CD14-positive monocyte (primary cell): ENCODE data around the gene ZNF844. TPM values are rescaled to one million over a fixed set of nuclear protein-coding genes. Genes with fewer than 3 reads are reported as not detected.

Experiments
- DNase-seq, 3 donors: peaks; one replicate each; pipeline ENCODE4 v3.0.0-alpha.2; 2011 to 2022
- H2AFZ ChIP-seq: 2 replicates; pipeline ENCODE4 v1.6.0; 2012; ENCODE audit warnings: mild to moderate bottlenecking, low read depth, low read length, inconsistent platforms; ENCODE audit not compliant: insufficient read depth, poor library complexity, severe bottlenecking
- H3K27ac ChIP-seq, 2 donors: 1 replicate in 1 of 2; 2 replicates in 1 of 2; pipeline ENCODE4 v1.5.1; 2012 to 2013; ENCODE audit warnings: low read length in 2 of 2, control low read depth in 1 of 2, inconsistent platforms in 1 of 2, low read depth in 1 of 2, mild to moderate bottlenecking in 1 of 2
- H3K27me3 ChIP-seq, 2 donors: one replicate each; pipeline versions ENCODE4 v1.6.0 to v1.6.1; 2011 to 2013; ENCODE audit warnings: low read length in 2 of 2; ENCODE audit not compliant: control insufficient read depth in 2 of 2, insufficient read depth in 2 of 2
- H3K36me3 ChIP-seq, 2 donors: replicated peaks in 1 of 2; 1 replicate in 1 of 2; 2 replicates in 1 of 2; pipeline versions ENCODE4 v1.5.1 to v1.6.1; 2012 to 2013; ENCODE audit warnings: low read length in 2 of 2, control low read depth in 1 of 2, inconsistent platforms in 1 of 2, mild to moderate bottlenecking in 1 of 2; ENCODE audit not compliant: insufficient read depth in 2 of 2, control insufficient read depth in 1 of 2
- H3K4me1 ChIP-seq, 2 donors: 1 replicate in 1 of 2; 2 replicates in 1 of 2; pipeline versions ENCODE4 v1.5.1 to v1.6.1; 2012 to 2013; ENCODE audit warnings: low read length in 2 of 2, control low read depth in 1 of 2, inconsistent platforms in 1 of 2, mild to moderate bottlenecking in 1 of 2, moderate library complexity in 1 of 2; ENCODE audit not compliant: insufficient read depth in 2 of 2, control insufficient read depth in 1 of 2
- H3K4me2 ChIP-seq: replicated peaks from 2 replicates; pipeline ENCODE3; 2012; ENCODE audit warnings: low read length, moderate library complexity, mild to moderate bottlenecking; ENCODE audit not compliant: poor library complexity, severe bottlenecking; ENCODE audit errors: extremely low read depth
- H3K4me3 ChIP-seq, 3 experiments: fragments of 200-600 bp in 1 of 3; sonication (generic) in 1 of 3; replicated peaks in 1 of 3; 1 replicate in 2 of 3; 2 replicates in 1 of 3; pipeline ENCODE4 v1.5.1; 2011 to 2013; ENCODE audit warnings: low read length in 3 of 3, mild to moderate bottlenecking in 3 of 3, control low read depth in 2 of 3, low read depth in 2 of 3, inconsistent platforms in 1 of 3, moderate library complexity in 1 of 3
- H3K79me2 ChIP-seq: 2 replicates; pipeline ENCODE4 v1.6.0; 2012; ENCODE audit warnings: mild to moderate bottlenecking, control low read depth, inconsistent platforms, low read length, moderate library complexity; ENCODE audit not compliant: insufficient read depth
- H3K9ac ChIP-seq: 2 replicates; pipeline ENCODE4 v1.6.0; 2017; ENCODE audit warnings: low read length, mild to moderate bottlenecking; ENCODE audit not compliant: insufficient read depth, poor library complexity, severe bottlenecking
- H3K9me3 ChIP-seq, 2 donors: replicated peaks in 1 of 2; 1 replicate in 1 of 2; 2 replicates in 1 of 2; pipeline versions ENCODE4 v1.5.1 to v1.6.1; 2012 to 2013; ENCODE audit warnings: low read length in 2 of 2, control low read depth in 1 of 2; ENCODE audit not compliant: control insufficient read depth in 1 of 2, insufficient read depth in 1 of 2
- H4K20me1 ChIP-seq: 2 replicates; pipeline ENCODE4 v1.6.0; 2012; ENCODE audit warnings: mild to moderate bottlenecking, low read length, control low read depth, moderate library complexity; ENCODE audit not compliant: insufficient read depth
- H3K27ac Mint-ChIP-seq, 7 donors: one replicate each; pipeline ENCODE4 v1.8.0; 2020; ENCODE audit warnings: mild to moderate bottlenecking in 7 of 7, mixed read lengths in 7 of 7, moderate library complexity in 6 of 7, inconsistent platforms in 2 of 7
- H3K27me3 Mint-ChIP-seq, 3 donors: one replicate each; pipeline ENCODE4 v1.8.0; 2021 to 2022; ENCODE audit warnings: low read depth in 3 of 3, mild to moderate bottlenecking in 3 of 3, mixed read lengths in 3 of 3, moderate library complexity in 3 of 3, inconsistent platforms in 1 of 3
- H3K36me3 Mint-ChIP-seq, 2 donors: one replicate each; pipeline ENCODE4 v1.8.0; 2020; ENCODE audit warnings: mixed read lengths in 2 of 2, inconsistent platforms in 1 of 2, mild to moderate bottlenecking in 1 of 2
- H3K4me1 Mint-ChIP-seq: one replicate; pipeline ENCODE4 v1.8.0; 2020; ENCODE audit warnings: mild to moderate bottlenecking, mixed read lengths
- H3K4me3 Mint-ChIP-seq, 2 donors: one replicate each; pipeline ENCODE4 v1.8.0; 2020; ENCODE audit warnings: mild to moderate bottlenecking in 2 of 2, mixed read lengths in 2 of 2, moderate library complexity in 1 of 2
- H3K9me3 Mint-ChIP-seq, 7 donors: one replicate each; pipeline ENCODE4 v1.8.0; 2020 to 2022; ENCODE audit warnings: mixed read lengths in 7 of 7, mild to moderate bottlenecking in 6 of 7, moderate library complexity in 6 of 7, inconsistent platforms in 2 of 7
- WGBS: methylation state at CpG from one replicate; pipeline ENCODE4 v1.1.5; 2013; ENCODE audit warnings: missing lambda C conversion rate; ENCODE audit not compliant: insufficient coverage; 5-methylcytosine and 5-hydroxymethylcytosine counted together
- intact Hi-C, 2 donors: fragments of 100-400 bp; cut with micrococcal nuclease; formaldehyde crosslinking; loops; one replicate each; pipeline versions ENCODE4 v1.15.0 to v1.15.1; 2023
- polyA minus RNA-seq: library from RNA; depleted of rRNA, polyadenylated mRNA; stranded (reverse); fragments of >200 nt; gene quantifications from 2 replicates; pipeline ENCODE4 v1.2.3, GENCODE V29; 2012
- polyA plus RNA-seq, 3 donors: library from polyadenylated mRNA; depleted of rRNA in 1 of 3; unstranded in 2 of 3; stranded (reverse) in 1 of 3; fragments of 300-500 nt in 2 of 3; fragments of >200 nt in 1 of 3; fragmentation: Illumina TruSeq in 2 of 3; gene quantifications; 1 replicate in 2 of 3; 2 replicates in 1 of 3; pipeline ENCODE4 v1.2.3, GENCODE V29; 2012 to 2021
- total RNA-seq, 12 experiments: library from RNA in 1 of 12; stranded (reverse) in 1 of 12; fragments of 120-200 nt in 1 of 12; gene quantifications; one replicate each; pipeline ENCODE4 v1.2.4 and lab custom pipeline; 2013 to 2026; ENCODE audit warnings: mixed read lengths in 6 of 12, inconsistent platforms in 1 of 12
- TF ChIP-seq, protein P1 (sequence below): fragments of 200-600 bp; IDR thresholded peaks from one replicate; pipeline ENCODE4 v1.8.0; 2022; ENCODE audit warnings: antibody characterized with exemption, mild to moderate bottlenecking

ZNF844 gene
- total RNA-seq (2013): 8.1 TPM
- 1 to 10 TPM; 1.9 to 2.2 (median 2.0) TPM for polyA plus RNA-seq
- 2.9 and 3.4 TPM in 2 replicates for polyA minus RNA-seq
- total RNA-seq (lab: John Stamatoyannopoulos, UW): 4.5 to 15.4 (median 12.3) reads per million in 11 experiments

DNA sequence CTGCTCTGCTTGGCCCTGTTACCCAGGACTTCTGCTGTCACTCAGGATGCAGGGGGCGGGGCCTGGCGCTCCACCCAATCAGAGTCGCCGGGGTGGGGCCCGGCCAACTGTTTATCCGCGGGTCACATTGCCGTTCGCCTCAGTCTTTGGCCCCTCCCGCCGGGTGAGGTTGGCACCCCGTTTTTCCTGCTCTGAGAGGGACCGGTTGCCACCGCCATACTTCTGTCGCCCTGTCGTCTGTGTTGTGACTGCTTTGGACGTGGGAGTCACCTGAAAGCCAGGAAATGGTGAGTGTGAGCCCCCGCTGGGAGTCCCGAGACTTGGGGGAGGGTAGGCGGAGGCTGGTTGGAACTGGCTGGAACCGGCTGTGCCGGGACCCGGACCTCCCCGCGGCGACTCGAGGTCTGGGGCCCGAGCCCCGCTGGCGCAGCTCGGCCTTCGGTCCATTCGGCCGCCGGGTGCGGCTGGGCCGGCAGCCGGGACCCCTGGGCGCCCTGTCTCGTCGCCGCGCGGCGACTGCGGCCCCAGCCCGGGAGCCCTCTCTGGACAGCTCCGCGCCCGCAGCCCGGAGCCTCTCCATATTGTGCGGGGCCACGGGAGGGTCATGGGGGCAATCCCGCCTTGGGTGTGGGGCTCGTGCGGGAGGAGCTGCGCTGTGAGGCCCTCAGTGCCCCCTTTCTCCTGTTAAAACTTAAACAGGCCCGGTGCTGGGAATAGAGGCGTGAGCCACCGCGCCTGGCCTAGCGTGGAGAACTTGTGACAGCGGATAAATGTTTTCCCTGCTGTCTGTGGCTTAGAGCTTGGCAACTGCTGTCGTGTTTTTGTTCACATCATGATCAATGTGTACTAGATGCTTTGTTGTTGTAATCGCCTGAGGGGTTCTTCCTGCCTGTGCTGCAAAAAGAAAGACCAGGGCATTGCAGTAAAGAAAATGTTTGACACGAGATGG, at the start of gene ZNF844:
ZNF844 (plus strand) TSS at position 142 of the 949 bp plus-strand sequence; CDS start at position 285, 143 bp downstream.
- intact Hi-C loops: loop anchor here (5.0 to 10.0 kb wide), 2 partner anchors 103 to 140 kb away; partner anchors contain the start of gene ZNF700 (in 1 of the 2)
- 2% methylated on average over 63 of the region's 66 CpGs for WGBS

More for the DNA sequence above, at the start of gene ZNF844:
- no peaks in the 10 kb centered on the region for H4K20me1 ChIP-seq
- peak; percentile 86 to 88 (median 86) for DNase-seq
- Mint-ChIP-seq H3K4me1 (peaks cover 14% of the 10 kb centered on the region), H3K36me3 (peaks cover 2 to 13% of the 10 kb centered on the region in 2 donors), H3K4me3 (peak within 1 kb of the TSS; percentile 88 to 94), H3K27me3 (peaks cover 0 to 6% (median 1%) of the 10 kb centered on the region in 3 donors), H3K9me3 (peaks cover 16 to 49% (median 44%) of the 10 kb centered on the region in 7 donors), H3K27ac (peak within 1 kb of the TSS; percentile 63 to 94 (median 89))
- peak within 1 kb of the TSS; percentile 90 for H3K4me2 ChIP-seq
- peaks cover 33 to 44% of the 10 kb centered on the region in 2 donors for H3K9me3 ChIP-seq
- H3K27ac ChIP-seq: peak within 1 kb of the TSS; percentile 54 to 90
- H3K4me3 ChIP-seq: peak within 1 kb of the TSS; percentile 62 to 91 (median 63)
- H2AFZ ChIP-seq: peak within 1 kb of the TSS; percentile 86
- TF ChIP-seq, protein P1, sequence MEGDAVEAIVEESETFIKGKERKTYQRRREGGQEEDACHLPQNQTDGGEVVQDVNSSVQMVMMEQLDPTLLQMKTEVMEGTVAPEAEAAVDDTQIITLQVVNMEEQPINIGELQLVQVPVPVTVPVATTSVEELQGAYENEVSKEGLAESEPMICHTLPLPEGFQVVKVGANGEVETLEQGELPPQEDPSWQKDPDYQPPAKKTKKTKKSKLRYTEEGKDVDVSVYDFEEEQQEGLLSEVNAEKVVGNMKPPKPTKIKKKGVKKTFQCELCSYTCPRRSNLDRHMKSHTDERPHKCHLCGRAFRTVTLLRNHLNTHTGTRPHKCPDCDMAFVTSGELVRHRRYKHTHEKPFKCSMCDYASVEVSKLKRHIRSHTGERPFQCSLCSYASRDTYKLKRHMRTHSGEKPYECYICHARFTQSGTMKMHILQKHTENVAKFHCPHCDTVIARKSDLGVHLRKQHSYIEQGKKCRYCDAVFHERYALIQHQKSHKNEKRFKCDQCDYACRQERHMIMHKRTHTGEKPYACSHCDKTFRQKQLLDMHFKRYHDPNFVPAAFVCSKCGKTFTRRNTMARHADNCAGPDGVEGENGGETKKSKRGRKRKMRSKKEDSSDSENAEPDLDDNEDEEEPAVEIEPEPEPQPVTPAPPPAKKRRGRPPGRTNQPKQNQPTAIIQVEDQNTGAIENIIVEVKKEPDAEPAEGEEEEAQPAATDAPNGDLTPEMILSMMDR: no peak
- H3K4me1 ChIP-seq: peaks cover 9 to 21% of the 10 kb centered on the region in 2 donors
- H3K9ac ChIP-seq: peak within 1 kb of the TSS; percentile 85
- no peaks in the 10 kb centered on the region for H3K36me3 ChIP-seq
- peaks cover 25% of the 10 kb centered on the region for H3K79me2 ChIP-seq
- H3K27me3 ChIP-seq: no peaks in the 10 kb centered on the region
